Prostate gland (tissue), 2 donors: ENCODE results near the gene ARHGAP27.

Experiments
- POLR2A ChIP-seq: fragments of 450-650 bp; IDR thresholded peaks from one replicate; pipeline ENCODE4 v1.6.1; 2016; ENCODE audit warnings: antibody characterized with exemption, mild to moderate bottlenecking
- POLR2AphosphoS5 ChIP-seq: sonication (generic); formaldehyde crosslinking; IDR thresholded peaks from one replicate; pipeline ENCODE4 v1.6.1; 2017; ENCODE audit warnings: antibody characterized with exemption
- TF ChIP-seq, protein P1 (sequence below), 4 experiments: fragments of 200-600 bp in 2 of 4; fragments of 450-650 bp in 2 of 4; sonication (generic) in 2 of 4; IDR thresholded peaks; 1 replicate in 3 of 4; 2 replicates in 1 of 4; pipeline ENCODE4 v1.5.1; 2016 to 2019; ENCODE audit warnings: antibody characterized with exemption in 4 of 4, mild to moderate bottlenecking in 2 of 4, moderate library complexity in 2 of 4

DNA sequence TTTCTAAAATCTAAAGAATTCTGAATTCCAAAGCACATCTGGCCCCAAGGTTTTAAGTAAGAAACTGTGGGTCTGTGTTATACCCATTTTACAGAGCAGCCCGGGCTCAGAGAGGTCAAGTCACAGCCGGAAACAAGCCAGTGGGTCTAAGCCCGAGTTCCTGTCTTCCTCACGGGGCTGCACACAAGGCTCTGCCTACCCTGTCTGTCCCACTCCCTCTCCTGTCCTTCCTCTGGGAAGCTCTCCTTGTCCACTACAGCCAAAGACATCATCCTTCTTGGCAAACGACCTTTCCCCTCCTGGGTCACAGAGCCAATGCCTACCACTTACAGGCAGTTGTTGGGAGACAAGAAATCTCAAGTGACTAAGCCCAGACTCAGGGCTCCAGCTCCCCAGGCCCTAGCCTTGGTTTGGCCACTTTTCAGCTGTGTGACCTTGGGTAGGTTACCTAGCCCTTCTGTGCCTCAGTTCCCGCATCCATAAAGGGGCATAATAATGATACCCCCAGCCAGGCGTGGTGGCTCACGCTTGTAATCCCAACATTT, 60.3 kb downstream of the ARHGAP27 start:
- TF ChIP-seq, protein P1, sequence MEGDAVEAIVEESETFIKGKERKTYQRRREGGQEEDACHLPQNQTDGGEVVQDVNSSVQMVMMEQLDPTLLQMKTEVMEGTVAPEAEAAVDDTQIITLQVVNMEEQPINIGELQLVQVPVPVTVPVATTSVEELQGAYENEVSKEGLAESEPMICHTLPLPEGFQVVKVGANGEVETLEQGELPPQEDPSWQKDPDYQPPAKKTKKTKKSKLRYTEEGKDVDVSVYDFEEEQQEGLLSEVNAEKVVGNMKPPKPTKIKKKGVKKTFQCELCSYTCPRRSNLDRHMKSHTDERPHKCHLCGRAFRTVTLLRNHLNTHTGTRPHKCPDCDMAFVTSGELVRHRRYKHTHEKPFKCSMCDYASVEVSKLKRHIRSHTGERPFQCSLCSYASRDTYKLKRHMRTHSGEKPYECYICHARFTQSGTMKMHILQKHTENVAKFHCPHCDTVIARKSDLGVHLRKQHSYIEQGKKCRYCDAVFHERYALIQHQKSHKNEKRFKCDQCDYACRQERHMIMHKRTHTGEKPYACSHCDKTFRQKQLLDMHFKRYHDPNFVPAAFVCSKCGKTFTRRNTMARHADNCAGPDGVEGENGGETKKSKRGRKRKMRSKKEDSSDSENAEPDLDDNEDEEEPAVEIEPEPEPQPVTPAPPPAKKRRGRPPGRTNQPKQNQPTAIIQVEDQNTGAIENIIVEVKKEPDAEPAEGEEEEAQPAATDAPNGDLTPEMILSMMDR (IDR thresholded peaks at IDR 0.05), result no peak
- no peak for TF ChIP-seq POLR2AphosphoS5
- no peak for TF ChIP-seq POLR2A
